GM18526 (cell line): ENCODE results near the gene GPRC5A.

ENCODE experiments used
- POLR2A ChIP-seq: IDR thresholded peaks from 3 replicates; pipeline ENCODE4 v1.6.1; 2011; ENCODE audit not compliant: insufficient read length; ENCODE audit errors: extremely low read depth

Gene GPRC5A

DNA sequence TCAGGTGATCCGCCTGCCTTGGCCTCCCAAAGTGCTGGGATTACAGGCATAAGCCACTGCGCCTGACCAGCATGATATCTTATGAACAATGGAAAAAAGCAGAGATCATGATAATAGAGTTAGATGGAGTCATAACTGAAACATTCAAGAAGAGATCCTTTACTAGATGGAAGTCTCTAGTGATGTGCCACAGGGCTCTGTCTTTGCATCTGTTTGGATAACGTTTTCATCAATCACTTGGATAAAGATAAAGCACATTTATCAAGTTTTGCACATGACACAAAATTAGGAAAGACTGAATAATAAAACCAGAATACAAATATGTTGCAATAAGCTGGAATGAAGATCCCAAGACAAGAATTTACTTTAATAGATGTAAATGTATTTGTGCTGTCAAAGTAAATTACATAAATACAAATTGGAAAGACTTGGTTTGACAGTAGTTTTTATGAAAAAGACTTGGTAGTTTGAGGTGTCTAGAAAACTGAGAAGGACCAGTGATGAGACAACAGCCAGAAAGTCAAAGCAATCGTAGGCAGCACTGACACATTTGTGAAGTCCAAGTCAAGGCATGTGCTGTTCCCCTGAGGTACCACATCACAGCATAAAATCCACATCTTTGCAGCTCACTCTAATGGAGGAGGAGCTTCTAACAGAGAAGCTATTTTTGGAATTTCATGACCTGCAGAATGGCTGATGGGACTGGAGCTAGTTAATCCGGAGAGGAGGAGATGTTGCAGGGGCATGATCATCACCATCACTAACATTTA is 28.5 kb downstream of the GPRC5A start:
- no peak for TF ChIP-seq POLR2A

DNA sequence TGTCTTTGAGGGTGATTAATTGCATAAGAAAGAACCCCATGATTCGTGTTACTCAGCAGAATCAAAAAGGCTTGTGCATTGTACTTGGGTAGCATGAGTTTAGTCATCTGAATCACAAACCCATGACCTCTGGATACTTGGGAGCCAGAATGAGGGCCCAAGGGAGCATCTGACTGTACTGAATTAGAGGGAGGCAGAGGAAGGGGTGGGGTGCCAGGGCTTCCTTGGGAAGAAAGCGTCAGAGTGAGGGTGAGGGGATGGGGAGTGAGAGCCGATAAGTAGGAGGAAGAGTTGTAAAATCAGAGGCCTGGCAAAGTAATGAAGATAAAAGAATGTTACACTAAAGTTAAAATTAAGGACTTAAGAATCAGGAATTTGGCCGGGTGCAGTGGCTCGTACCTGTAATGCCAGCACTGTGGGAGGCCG is 30.8 kb downstream of the GPRC5A start:
- TF ChIP-seq POLR2A = no peak

GRCh38 chr12:12922978-12923377 is 31.6 kb downstream of the GPRC5A start:
- no peak for TF ChIP-seq POLR2A

DNA sequence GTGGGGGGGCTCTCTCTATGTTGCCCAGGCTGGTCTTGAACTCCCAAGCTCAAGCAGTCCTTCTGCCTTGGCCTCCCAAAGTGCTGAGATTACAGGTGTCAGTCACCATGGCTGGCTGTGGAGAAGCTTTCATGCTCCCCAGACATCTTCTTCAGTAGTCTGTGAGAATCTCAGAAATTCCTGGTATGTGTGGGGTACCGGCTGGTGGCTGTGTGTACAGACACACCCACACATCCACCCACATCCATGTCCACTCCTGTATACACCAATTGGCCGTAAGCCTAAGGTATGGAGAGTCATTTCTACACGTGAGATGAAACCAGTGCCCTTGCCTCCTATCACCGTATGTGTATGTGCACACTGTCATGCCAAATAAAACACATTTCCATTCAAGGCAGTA is 32.8 kb downstream of the GPRC5A start:
- no peak for TF ChIP-seq POLR2A

DNA sequence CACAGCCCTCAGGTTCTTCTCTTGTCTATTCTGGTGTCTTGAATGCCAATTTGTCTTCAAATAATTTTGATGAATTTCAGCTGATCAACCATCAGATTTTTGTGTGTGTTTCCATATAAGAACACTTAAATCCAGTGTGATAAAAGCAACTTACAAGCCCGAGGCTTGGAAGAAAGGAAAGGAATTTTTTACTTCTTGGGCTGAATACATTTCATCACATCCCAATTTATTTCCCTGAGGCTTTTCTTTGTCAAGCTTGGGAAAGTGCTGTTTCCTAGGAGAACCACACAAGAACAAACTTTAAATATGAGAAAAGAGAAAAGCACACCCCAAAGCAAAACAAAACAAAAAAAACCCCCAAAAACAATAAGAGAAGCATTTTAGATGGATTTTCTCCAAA is 34.0 kb downstream of the GPRC5A start:
- no peak for TF ChIP-seq POLR2A

- TF ChIP-seq POLR2A = no peak
Measured at GRCh38 chr12:12926571-12927071, 35.3 kb downstream of the GPRC5A start.

DNA sequence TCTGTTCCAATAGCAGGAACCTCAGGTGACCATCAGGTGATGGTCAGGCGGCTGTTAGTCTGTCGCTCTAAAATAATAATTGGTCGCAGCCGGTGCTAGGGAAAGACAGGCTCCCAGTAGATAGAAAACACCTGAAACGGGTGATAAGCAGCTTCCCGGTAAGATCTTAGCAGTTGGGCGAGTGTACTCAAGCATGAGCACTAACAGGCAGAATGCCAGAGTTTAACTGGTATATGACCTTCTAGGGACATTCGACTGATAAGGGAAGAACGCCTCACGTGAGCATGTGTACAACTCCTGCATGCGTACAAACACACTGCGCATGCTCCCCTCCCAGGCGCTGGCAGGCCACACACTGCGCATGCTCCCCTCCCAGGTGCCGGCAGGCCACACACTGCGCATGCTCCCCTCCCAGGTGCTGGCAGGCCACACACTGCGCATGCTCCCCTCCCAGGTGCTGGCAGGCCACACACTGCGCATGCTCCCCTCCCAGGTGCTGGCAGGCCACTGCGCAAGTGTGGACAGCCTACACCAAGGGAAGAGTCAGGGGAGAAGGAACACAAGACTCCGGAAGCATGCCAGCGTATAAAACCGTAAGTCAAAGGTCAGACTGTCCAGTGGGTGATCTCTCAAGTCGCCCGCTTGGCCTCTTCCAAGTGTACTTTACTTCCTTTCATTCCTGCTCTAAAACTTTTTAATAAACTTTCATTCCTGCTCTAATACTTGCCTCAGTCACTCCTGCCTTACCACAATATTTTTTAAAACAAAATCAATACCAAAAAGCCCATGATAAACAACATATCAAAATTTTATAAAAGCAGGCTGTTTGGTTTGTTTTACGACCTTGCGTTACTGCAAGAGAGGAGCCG is 36.1 kb downstream of the GPRC5A start:
- no peak for TF ChIP-seq POLR2A

DNA sequence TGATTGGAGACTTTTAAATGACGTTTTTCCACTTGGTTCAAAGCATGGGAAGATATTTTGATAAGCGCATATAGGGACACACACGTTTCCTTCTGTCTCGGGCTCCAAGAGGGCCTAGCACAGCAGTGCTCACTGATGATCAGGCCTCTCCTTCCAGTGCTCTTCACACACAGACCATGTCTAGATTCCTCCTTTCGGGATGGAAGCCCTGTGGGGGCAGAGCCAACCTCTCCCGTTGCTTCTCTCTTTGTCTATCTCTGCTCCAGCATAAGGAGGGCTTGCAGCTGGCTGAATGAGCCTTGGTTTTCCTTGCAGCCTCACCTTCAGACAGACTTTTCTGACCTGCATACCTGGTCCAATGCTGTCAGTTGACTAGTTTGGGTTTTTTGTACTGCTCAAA is 38.3 kb downstream of the GPRC5A start:
- no peak for TF ChIP-seq POLR2A

- TF ChIP-seq POLR2A = no peak
Measured at GRCh38 chr12:12930633-12931219, 39.4 kb downstream of the GPRC5A start.

DNA sequence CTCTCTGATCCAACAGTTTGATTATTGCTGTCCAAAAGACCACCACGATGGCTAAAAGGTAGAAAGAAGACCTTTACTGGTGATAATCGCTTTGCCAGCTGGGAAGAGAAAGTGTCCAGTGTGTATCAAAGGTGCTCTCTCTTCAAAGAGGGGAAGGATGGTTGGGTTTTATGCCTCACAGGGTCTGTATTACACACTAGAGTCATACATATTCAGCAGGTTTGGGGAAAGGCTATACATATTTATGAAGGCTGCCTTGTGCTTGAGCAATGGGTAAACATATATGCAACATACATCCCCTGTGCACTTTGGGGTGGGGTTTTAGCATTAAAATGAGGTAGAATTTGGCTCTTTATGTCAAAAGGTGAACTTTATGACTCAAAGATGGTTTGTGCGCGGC is 42.4 kb downstream of the GPRC5A start:
- no peak for TF ChIP-seq POLR2A

DNA sequence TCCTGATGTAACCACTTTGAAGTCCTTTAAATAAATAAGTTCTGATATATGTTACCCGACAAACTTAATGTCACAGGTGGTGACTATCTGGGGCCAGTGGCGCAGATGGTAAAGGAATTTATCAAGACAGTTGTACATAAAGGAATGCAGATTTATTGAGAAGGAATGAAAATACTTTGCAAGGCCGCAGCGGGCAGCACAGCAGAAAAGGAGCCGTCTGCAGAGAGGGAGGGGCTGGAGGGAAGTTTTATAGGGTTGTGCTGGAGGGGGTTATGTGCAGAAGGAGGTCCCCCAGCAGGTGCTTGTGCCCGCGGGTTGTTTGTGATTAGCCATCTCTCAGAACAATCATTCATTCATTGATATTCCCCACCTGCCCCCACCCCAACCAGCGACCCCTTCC is 43.2 kb downstream of the GPRC5A start:
- TF ChIP-seq POLR2A = no peak

DNA sequence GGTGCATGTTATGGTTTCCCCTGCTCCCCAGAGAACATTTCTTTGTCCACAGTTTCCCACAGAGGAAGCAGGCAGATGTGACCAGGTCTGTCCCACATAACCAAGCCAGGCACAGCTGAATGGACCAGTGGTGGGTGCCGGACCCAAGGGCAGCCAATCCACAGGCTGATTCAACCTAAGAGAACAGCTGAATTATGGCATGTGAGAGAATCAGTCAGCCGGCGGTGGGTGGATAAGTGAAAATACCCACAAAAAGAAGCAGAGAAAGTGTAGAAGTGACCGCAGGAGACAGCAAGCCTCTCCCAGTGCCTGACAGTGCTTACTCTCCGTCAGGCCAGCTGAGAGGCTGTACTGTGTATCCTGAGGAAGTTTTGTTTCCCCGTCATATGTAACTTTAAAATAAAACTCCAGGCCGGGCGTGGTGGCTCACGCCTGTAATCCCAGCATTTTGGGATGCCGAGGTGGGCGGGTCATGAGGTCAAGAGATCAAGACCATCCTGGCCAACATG is 45.7 kb downstream of the GPRC5A start:
- TF ChIP-seq POLR2A = no peak

DNA sequence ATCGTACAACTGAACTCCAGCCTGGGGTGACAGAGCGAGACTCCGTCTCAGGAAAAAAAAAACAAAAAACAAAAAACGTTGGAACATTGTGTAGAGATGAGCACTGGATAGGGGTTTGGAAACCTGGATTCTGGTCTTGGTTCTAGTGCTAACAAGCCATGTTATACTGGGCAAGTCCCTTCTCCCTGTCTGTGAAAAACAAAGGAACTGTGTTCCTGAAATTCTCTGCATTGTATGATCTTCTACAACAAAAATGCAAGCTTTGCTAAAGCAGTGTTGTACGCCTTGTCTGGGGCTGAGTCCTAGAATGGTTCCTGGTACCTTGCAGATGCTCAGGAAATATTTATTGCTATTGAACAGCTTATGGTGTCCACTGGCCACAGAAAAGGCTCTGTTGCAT is 47.2 kb downstream of the GPRC5A start:
- no peak for TF ChIP-seq POLR2A

- TF ChIP-seq POLR2A = no peak
Measured at GRCh38 chr12:12939888-12940287, 48.5 kb downstream of the GPRC5A start.
